Mesenchymal stem cell (in vitro differentiated cells and primary cell): ENCODE measurements around the gene SLC24A4.

ENCODE experiments used
- DNase-seq: peaks from one replicate; pipeline ENCODE4 v3.0.0-alpha.2; 2013
- H2AFZ ChIP-seq: one replicate; pipeline ENCODE4 v1.6.1; 2013; ENCODE audit warnings: low read depth, mild to moderate bottlenecking, control low read depth, inconsistent platforms, low read length, moderate library complexity
- H2AK5ac ChIP-seq: 2 replicates; pipeline ENCODE4 v1.6.1; 2013; ENCODE audit warnings: low read length, moderate library complexity, mild to moderate bottlenecking, inconsistent platforms; ENCODE audit not compliant: severe bottlenecking
- H2BK120ac ChIP-seq: one replicate; pipeline ENCODE4 v1.6.1; 2013; ENCODE audit warnings: low read depth, mild to moderate bottlenecking, inconsistent platforms, low read length, moderate library complexity
- H2BK12ac ChIP-seq, 2 experiments: one replicate each; pipeline ENCODE4 v1.6.1; 2013; ENCODE audit warnings: inconsistent platforms in 2 of 2, low read length in 2 of 2, mild to moderate bottlenecking in 2 of 2, moderate library complexity in 2 of 2, control low read depth in 1 of 2
- H2BK15ac ChIP-seq: one replicate; pipeline ENCODE4 v1.6.1; 2013; ENCODE audit warnings: mild to moderate bottlenecking, low read depth, inconsistent platforms; ENCODE audit not compliant: poor library complexity, severe bottlenecking
- H2BK5ac ChIP-seq: 2 replicates; pipeline ENCODE4 v1.6.1; 2013; ENCODE audit warnings: low read depth, mild to moderate bottlenecking, low read length, control low read depth, inconsistent platforms; ENCODE audit not compliant: poor library complexity, severe bottlenecking
- H3K14ac ChIP-seq, 2 experiments: one replicate each; pipeline ENCODE4 v1.6.1; 2013; ENCODE audit warnings: inconsistent platforms in 2 of 2, low read length in 2 of 2, control low read depth in 1 of 2, mild to moderate bottlenecking in 1 of 2, moderate library complexity in 1 of 2
- H3K18ac ChIP-seq, 2 experiments: one replicate each; pipeline ENCODE4 v1.6.1; 2013; ENCODE audit warnings: inconsistent platforms in 2 of 2, low read length in 2 of 2, control low read depth in 1 of 2, low read depth in 1 of 2, mild to moderate bottlenecking in 1 of 2
- H3K23ac ChIP-seq, 2 experiments: one replicate each; pipeline ENCODE4 v1.6.1; 2013; ENCODE audit warnings: inconsistent platforms in 2 of 2, low read length in 2 of 2, mild to moderate bottlenecking in 2 of 2, moderate library complexity in 2 of 2, control low read depth in 1 of 2
- H3K27ac ChIP-seq: 2 replicates; pipeline ENCODE4 v1.5.1; 2013; ENCODE audit warnings: mild to moderate bottlenecking, moderate library complexity, low read length, control low read depth, inconsistent platforms; ENCODE audit not compliant: poor library complexity, severe bottlenecking
- H3K27me3 ChIP-seq, 2 experiments: 2 replicates each; pipeline versions ENCODE4 v1.6.1 to v1.7.0; 2013; ENCODE audit warnings: low read length in 2 of 2, mild to moderate bottlenecking in 2 of 2, moderate library complexity in 2 of 2, control low read depth in 1 of 2, inconsistent platforms in 1 of 2; ENCODE audit not compliant: control insufficient read depth in 1 of 2, insufficient read depth in 1 of 2
- H3K36me3 ChIP-seq, 2 experiments: 2 replicates each; pipeline versions ENCODE4 v1.6.1 to v1.7.0; 2013; ENCODE audit warnings: low read length in 2 of 2, control low read depth in 1 of 2, inconsistent platforms in 1 of 2, low read depth in 1 of 2, mild to moderate bottlenecking in 1 of 2; ENCODE audit not compliant: insufficient read depth in 2 of 2, control insufficient read depth in 1 of 2
- H3K4ac ChIP-seq, 2 experiments: one replicate each; pipeline ENCODE4 v1.6.1; 2013; ENCODE audit warnings: inconsistent platforms in 2 of 2, low read length in 2 of 2, mild to moderate bottlenecking in 2 of 2, moderate library complexity in 2 of 2, control low read depth in 1 of 2, low read depth in 1 of 2
- H3K4me1 ChIP-seq: 2 replicates; pipeline ENCODE4 v1.6.1; 2013; ENCODE audit warnings: low read depth, low read length, control low read depth; ENCODE audit not compliant: control insufficient read depth, insufficient read depth
- H3K4me2 ChIP-seq: 2 replicates; pipeline ENCODE4 v1.6.1; 2013; ENCODE audit warnings: low read length, mild to moderate bottlenecking, inconsistent platforms; ENCODE audit not compliant: poor library complexity, severe bottlenecking
- H3K4me3 ChIP-seq, 2 experiments: 2 replicates each; pipeline versions ENCODE4 v1.5.1 to v1.7.0; 2013; ENCODE audit warnings: low read length in 2 of 2, mild to moderate bottlenecking in 2 of 2, control low read depth in 1 of 2, low read depth in 1 of 2; ENCODE audit not compliant: insufficient read depth in 1 of 2
- H3K79me1 ChIP-seq: replicated peaks from 2 replicates; pipeline ENCODE4 v1.6.1; 2013; ENCODE audit warnings: mild to moderate bottlenecking, control low read depth, low read length, inconsistent platforms; ENCODE audit not compliant: poor library complexity, severe bottlenecking
- H3K9ac ChIP-seq: 2 replicates; pipeline ENCODE4 v1.7.0; 2013; ENCODE audit warnings: mild to moderate bottlenecking, low read length, moderate library complexity
- H3K9me3 ChIP-seq: 2 replicates; pipeline ENCODE4 v1.7.0; 2013; ENCODE audit warnings: mild to moderate bottlenecking, low read length; ENCODE audit not compliant: control insufficient read depth
- H4K8ac ChIP-seq: one replicate; pipeline ENCODE4 v1.6.1; 2013; ENCODE audit warnings: inconsistent platforms, mild to moderate bottlenecking, low read length, moderate library complexity
- H4K91ac ChIP-seq: one replicate; pipeline ENCODE4 v1.6.1; 2013; ENCODE audit warnings: mild to moderate bottlenecking, low read length, inconsistent platforms
- WGBS: methylation state at CpG from one replicate; pipeline ENCODE4 v1.1.7; 2013; ENCODE audit warnings: mixed read lengths; 5-methylcytosine and 5-hydroxymethylcytosine counted together

The SLC24A4 gene

GRCh38 chr14:92462568-92462967 lies 139.6 kb downstream of the SLC24A4 start:
- H3K14ac ChIP-seq, result no peak overlapping the region
- no peak overlapping the region for H3K4me2 ChIP-seq
- no peak overlapping the region for H4K91ac ChIP-seq
- no peak overlapping the region for H3K9ac ChIP-seq
- H3K36me3 ChIP-seq, result no peaks in the 10 kb centered on the region
- no peak overlapping the region for H3K4me3 ChIP-seq
- H3K79me1 ChIP-seq, result no peaks in the 10 kb centered on the region
- peaks cover 6% of the 10 kb centered on the region for H3K9me3 ChIP-seq
- no peak overlapping the region for H2AK5ac ChIP-seq
- no peak overlapping the region for H3K18ac ChIP-seq
- H3K27me3 ChIP-seq, result no peaks in the 10 kb centered on the region
- 90% methylated on average over 2 of the region's 4 CpGs for WGBS
- H2BK15ac ChIP-seq, result no peak overlapping the region
- H3K23ac ChIP-seq, result no peak overlapping the region
- H2AFZ ChIP-seq, result no peak overlapping the region
- H3K4me1 ChIP-seq, result peaks cover 6% of the 10 kb centered on the region
- no peak overlapping the region for H4K8ac ChIP-seq
- no peak overlapping the region for H2BK12ac ChIP-seq
- no peak overlapping the region for H2BK5ac ChIP-seq
- no peak for DNase-seq
- H3K27ac ChIP-seq, result no peak overlapping the region
- H2BK120ac ChIP-seq, result no peak overlapping the region
- no peak overlapping the region for H3K4ac ChIP-seq

DNA sequence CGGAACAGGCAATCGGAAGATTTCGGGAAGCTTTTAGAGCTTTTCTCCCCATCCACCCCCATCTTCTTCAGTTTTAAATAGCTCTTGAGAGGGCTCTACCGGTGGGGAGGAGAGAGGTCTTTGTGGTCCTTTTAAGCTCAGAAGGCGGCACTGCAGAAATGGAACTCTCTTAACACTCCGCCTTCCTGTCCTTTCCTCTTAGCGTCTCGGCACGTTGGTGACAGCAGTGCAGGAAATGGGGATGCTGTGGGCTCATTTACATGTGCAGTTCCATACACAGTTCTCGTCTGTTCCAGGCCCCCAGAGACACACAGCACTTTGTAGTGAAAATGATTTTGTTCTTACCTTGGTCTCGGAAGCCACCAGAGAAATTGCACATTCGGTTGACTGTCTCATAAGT lies 140.2 kb downstream of the SLC24A4 start:
- Histone ChIP-seq H3K4me3 (no peak overlapping the region), H2BK5ac (no peak overlapping the region), H3K4ac (no peak overlapping the region), H3K36me3 (no peaks in the 10 kb centered on the region), H2BK120ac (no peak overlapping the region), H3K9me3 (peaks cover 6% of the 10 kb centered on the region), H3K14ac (no peak overlapping the region), H3K27me3 (no peaks in the 10 kb centered on the region), H2BK12ac (no peak overlapping the region), H3K18ac (no peak overlapping the region), H3K27ac (no peak overlapping the region), H2BK15ac (peak overlapping the region; percentile 2), H2AFZ (no peak overlapping the region), H4K8ac (no peak overlapping the region), H4K91ac (no peak overlapping the region), H3K23ac (no peak overlapping the region), H3K79me1 (no peaks in the 10 kb centered on the region), H3K4me1 (peaks cover 6% of the 10 kb centered on the region), H3K4me2 (no peak overlapping the region), H2AK5ac (no peak overlapping the region), H3K9ac (no peak overlapping the region)
- DNase-seq, result no peak
- WGBS, result 67% methylated on average over 9 of the region's 12 CpGs

DNA sequence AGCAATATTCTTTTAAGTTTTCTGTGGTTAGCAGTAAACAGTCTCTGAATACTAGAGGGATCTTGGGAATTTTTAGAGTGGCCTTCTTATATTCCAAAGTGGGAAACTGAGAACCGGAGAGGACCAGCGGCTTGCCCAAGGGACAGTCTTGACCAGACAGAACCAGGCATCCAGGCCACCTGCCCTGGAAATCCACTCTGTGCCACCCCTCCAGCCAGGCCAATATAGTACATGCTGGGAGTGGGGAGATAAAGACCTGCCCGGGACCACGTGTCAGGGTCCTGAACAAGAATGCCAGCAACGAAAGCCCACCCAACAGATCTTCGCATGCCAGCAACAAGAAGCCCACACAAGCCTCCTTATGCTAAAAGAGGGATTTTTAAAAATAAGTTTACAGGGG lies 141.2 kb downstream of the SLC24A4 start:
- H3K4me2 ChIP-seq, result no peak overlapping the region
- H2BK120ac ChIP-seq, result no peak overlapping the region
- H3K27me3 ChIP-seq, result no peaks in the 10 kb centered on the region
- WGBS, result 93% methylated on average over 2 of the region's 6 CpGs
- no peak for DNase-seq
- no peak overlapping the region for H3K9ac ChIP-seq
- peaks cover 6% of the 10 kb centered on the region for H3K9me3 ChIP-seq
- H3K4me1 ChIP-seq, result peaks cover 6% of the 10 kb centered on the region
- no peaks in the 10 kb centered on the region for H3K79me1 ChIP-seq
- no peak overlapping the region for H4K91ac ChIP-seq
- no peak overlapping the region for H2AK5ac ChIP-seq
- no peak overlapping the region for H2BK5ac ChIP-seq
- H3K27ac ChIP-seq, result no peak overlapping the region
- H2BK12ac ChIP-seq, result no peak overlapping the region
- H3K14ac ChIP-seq, result no peak overlapping the region
- no peak overlapping the region for H2AFZ ChIP-seq
- no peak overlapping the region for H4K8ac ChIP-seq
- no peak overlapping the region for H3K4ac ChIP-seq
- H2BK15ac ChIP-seq, result no peak overlapping the region
- no peak overlapping the region for H3K4me3 ChIP-seq
- H3K23ac ChIP-seq, result no peak overlapping the region
- H3K18ac ChIP-seq, result no peak overlapping the region
- H3K36me3 ChIP-seq, result no peaks in the 10 kb centered on the region

DNA sequence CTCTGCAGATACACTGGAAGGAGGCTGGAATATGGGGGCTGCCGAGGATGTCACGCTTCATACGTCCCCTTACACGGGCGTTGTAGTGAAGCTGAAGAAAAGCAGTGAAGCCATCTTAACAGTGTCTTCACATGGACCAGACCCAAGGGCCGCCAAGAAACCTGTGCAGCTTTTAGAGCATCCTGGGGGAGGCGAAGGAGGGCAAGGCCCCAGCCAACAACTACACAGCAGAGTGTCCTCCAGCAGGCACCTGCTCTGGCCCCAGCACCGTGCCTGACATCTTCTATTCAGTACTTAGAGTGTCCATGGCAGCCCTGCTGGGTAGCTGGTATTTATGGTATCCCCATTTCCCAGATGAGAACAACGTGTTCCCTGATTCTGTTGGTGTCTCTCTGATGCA lies 141.8 kb downstream of the SLC24A4 start:
- H2BK120ac ChIP-seq, result no peak overlapping the region
- H3K4ac ChIP-seq, result no peak overlapping the region
- no peaks in the 10 kb centered on the region for H3K79me1 ChIP-seq
- H4K91ac ChIP-seq, result no peak overlapping the region
- 92% methylated on average over 9 of the region's 9 CpGs for WGBS
- no peak overlapping the region for H3K27ac ChIP-seq
- H3K18ac ChIP-seq, result no peak overlapping the region
- no peaks in the 10 kb centered on the region for H3K36me3 ChIP-seq
- no peak overlapping the region for H2BK5ac ChIP-seq
- no peak overlapping the region for H2BK12ac ChIP-seq
- no peak overlapping the region for H3K23ac ChIP-seq
- no peak overlapping the region for H3K9ac ChIP-seq
- no peak overlapping the region for H4K8ac ChIP-seq
- H3K4me2 ChIP-seq, result no peak overlapping the region
- H2AK5ac ChIP-seq, result no peak overlapping the region
- no peak overlapping the region for H3K14ac ChIP-seq
- DNase-seq, result no peak
- H2BK15ac ChIP-seq, result no peak overlapping the region
- H3K27me3 ChIP-seq, result no peaks in the 10 kb centered on the region
- H3K4me1 ChIP-seq, result peaks cover 6% of the 10 kb centered on the region
- H3K4me3 ChIP-seq, result no peak overlapping the region
- H2AFZ ChIP-seq, result no peak overlapping the region
- peaks cover 6% of the 10 kb centered on the region for H3K9me3 ChIP-seq
